GM12891 (cell line): Measurements from ENCODE around the gene CHORDC1.

ENCODE experiments used
- POLR2A ChIP-seq: IDR thresholded peaks from 2 replicates; pipeline ENCODE4 v1.6.1; 2011; ENCODE audit warnings: low read depth, low read length, control low read depth
- POLR2AphosphoS5 ChIP-seq: IDR thresholded peaks from 2 replicates; pipeline ENCODE4 v1.6.1; 2011; ENCODE audit warnings: low read depth, low read length, control low read depth
- TAF1 ChIP-seq: IDR thresholded peaks from 2 replicates; pipeline ENCODE4 v1.6.1; 2011; ENCODE audit warnings: low read depth, low read length, control low read depth

- no peak for TF ChIP-seq POLR2AphosphoS5
- no peak for TF ChIP-seq POLR2A
- TF ChIP-seq TAF1 = no peak
Observed at GRCh38 chr11:90254065-90254464, 31.2 kb upstream of the CHORDC1 start.
